GM18508 (cell line): ENCODE data around the gene BCL6.
"Not testable (repeated sequence)": the region's sequence is repeated elsewhere in the genome, so short reads cannot be mapped to it uniquely, and the experiment has no call there.

ENCODE experiments used
- ATAC-seq: cut with Tn5 transposase; IDR thresholded peaks from one replicate; pipeline ENCODE4 v1.9.1; 2021; ENCODE audit warnings: moderate number of reproducible peaks; ENCODE audit not compliant: insufficient read depth, unreplicated experiment

Gene BCL6

DNA sequence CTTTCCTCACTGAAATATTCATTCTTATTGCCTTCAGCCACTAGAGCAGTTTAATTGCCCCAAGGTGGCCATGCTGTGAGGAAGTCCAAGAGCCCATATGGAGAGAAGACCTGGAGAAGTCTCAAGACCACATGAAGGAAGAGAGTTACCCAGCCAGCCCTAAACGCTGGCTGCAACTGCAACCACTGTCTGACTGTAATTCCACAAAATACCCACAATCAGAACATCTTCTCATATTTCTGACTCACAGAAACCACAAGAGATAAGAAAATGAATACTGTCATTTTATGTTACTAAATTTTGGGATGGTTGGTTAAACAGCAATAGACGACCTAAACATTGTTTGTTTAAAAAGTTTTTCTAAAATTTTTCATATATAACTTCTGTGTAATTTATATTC lies 60.4 kb downstream of the BCL6 start:
- ATAC-seq = no peak

DNA sequence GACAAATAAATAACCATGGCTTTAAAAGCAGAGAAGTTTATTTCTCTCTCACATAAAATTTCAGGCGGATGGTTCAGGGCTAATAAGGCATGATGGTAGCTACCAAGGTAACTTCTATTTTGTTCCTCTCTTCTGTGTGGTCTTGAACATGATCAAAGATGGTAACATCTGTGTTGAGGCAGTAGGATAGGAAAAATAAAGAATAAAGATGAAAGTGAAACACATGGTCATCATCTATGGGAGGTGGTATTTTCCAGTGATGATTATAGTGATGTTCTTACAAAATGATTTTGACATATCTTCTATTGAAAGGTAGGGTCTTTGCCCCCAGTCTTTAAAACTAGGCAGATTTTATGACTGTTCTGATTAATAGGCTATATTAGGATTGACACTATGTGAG lies 60.8 kb downstream of the BCL6 start:
- no peak for ATAC-seq

DNA sequence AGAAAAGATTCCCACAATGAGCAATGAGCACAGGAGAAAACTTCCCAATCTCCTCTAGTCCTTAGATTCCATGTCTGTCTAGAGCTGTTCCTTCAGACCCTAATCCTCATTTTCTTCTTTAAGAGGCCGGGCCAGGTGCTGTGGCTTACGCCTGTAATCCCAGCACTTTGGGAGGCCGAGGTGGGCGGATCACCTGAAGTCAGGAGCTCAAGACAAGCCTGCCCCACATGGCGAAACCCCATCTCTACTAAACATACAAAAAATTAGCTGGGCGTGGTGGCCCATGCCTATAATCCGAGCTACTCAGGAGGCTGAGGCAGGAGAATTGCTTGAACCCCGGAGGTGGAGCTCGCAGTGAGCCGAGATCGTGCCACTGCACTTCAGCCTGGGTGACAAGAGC lies 63.5 kb downstream of the BCL6 start:
- not testable (repeated sequence) for ATAC-seq

DNA sequence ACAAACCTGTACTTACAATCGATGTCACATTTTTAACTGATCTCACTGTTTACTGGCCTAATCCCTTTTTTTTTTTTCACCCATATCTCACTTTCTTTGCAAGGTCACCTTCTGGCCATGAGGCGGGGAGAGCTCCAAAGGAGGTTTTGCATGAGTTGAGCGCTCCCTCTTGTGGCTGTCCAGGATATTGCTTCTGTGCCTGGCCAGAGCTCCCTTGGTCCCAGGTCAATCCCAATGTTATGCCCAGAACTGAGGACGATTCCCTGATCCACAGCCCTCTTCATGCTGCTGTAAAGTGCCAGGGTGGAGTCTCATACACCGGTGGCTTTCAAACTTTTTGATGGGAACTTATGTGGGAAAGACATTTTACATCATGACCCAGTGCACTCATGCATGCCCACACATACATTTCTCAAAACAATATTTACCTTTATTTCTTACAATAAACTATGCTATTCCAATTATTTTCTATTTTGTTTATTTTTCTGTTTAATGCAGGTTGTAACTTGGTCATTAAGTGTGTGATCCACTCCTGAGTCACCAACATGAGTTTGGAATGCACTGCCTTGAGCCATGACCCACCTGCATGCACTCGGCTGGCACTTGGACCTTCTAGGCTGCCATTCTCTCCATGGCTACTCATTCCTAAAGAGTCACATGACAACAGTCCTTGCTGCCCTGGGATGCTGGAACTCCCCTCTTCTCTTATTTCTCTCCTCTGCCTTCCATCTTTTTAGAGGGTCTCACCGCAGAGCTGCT lies 65.5 kb downstream of the BCL6 start:
- no peak for ATAC-seq

DNA sequence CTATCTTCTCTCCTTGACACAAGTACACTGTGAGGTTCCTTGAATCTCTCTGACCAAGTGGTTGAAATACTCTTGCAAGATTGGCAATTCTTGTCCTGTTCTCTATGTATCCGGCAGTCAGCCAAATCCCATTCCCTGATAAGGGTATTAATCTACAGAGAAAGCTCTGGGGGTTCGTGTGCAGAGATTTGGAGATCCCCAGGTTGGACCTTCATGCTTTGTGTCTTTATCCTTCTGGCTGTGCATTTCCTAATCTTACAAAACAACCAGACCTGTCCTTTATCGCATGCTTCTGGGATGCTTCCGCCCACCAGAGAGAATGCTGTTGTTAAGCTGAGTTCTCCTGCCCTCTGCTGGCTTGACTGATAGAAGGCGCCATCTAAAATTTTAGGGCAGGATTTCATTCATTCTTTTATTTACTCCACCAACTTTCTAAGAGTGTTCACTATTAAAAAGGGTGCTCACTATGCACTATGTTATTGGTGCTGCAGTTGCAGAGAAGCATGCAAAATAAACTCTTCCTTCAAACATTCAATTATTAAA lies 66.5 kb downstream of the BCL6 start:
- no peak for ATAC-seq

DNA sequence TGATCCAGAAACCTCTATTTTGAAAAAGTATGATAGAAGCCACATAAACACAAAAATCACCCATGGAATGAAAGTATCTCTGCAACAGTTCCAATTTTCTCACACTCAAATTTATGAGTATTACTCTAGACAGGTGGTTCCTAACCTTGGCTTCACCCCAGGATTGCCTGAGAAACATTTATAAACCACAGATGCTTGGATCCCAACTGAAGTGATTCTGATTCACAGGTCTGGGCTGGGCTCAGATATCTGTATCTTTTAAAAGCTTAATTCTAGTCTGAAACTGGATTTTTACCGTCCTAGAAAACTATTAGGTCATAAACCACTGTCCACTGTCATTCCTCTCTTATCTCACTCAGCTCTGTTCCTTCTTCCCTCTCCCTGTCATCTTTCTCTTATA lies 67.7 kb downstream of the BCL6 start:
- no peak for ATAC-seq

DNA sequence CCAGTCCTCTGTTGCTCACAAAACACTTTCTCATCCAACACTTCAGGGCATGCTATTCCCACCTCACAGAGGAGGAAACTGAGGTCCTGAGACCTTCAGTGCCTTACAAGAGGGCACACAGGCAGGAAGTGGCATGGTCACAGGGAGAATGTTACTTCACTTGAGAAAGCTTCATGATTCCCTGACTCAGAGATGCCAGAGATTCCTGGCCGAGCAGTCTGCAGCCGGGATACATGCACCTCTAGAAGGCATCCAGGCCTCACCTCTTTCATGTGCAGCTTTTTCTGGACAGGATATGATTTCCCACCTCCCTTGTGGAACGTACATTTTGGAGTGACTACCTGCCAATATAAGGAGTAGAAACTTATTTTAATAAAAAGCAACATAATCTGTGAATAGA lies 72.3 kb downstream of the BCL6 start:
- ATAC-seq = no peak
